GM21515 (cell line): ENCODE data around the gene TRMT2A.

Experiments used
- ATAC-seq: cut with Tn5 transposase; IDR thresholded peaks from one replicate; pipeline ENCODE4 v1.9.1; 2021; ENCODE audit not compliant: unreplicated experiment

The TRMT2A gene

DNA sequence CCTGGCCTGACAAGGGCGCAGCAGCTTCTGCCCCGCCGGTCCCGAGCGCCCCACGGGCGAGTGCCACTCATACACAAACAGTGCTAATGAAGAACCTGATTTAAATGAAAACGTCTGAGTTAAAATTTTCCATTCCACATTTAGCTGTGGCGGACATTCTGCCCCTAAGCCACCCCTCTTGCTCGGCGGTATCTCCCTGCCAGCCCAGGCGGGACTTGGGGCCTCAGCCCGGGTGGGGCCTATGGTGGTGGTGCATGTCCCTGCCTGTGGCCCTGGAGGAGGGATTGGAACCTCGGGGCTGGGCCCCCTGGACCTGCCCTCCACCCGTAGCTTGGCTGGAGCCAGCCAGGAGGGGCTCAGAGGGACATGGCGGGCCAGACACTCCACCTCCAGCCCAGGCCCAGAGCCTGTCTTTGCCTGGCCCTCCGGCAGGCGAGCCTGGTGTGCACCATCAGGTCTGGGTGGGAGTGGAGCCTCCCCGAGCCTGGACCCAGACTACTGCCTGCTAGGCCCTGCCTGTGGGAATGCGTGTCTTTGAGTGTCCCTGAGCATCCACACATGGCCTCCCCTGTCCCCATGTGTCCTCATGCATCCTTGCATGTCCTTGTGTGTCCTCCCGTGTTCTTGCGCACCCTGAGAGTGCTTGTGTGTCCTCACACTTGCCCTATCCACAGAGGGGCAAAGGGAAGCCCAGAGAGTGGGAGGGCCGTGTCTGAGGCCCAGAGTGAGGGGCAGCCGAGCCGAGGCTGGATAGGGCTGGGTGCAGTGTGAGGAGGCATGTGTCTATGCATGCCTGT lies 19.0 kb upstream of the TRMT2A start:
- ATAC-seq, result no peak

DNA sequence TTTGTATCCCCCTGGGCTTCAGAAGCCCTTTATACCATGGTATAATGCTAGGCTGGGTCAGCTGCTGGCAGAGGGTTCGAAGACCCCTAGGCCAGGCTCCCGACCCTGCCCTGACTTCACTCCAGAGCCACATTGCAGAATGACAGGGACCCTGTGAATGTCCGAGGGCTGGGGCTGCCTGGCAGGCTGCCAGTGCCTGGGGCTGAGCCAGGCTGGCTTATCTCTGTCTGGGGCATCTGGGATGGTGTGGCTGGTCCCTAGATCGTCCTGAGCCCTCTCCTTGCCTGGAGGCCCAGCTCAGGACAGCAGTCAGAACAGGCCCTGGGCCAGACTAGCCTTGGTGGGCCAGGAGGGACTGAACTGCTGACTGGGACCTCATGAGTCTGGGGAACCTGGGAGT lies 18.2 kb upstream of the TRMT2A start:
- no peak for ATAC-seq

DNA sequence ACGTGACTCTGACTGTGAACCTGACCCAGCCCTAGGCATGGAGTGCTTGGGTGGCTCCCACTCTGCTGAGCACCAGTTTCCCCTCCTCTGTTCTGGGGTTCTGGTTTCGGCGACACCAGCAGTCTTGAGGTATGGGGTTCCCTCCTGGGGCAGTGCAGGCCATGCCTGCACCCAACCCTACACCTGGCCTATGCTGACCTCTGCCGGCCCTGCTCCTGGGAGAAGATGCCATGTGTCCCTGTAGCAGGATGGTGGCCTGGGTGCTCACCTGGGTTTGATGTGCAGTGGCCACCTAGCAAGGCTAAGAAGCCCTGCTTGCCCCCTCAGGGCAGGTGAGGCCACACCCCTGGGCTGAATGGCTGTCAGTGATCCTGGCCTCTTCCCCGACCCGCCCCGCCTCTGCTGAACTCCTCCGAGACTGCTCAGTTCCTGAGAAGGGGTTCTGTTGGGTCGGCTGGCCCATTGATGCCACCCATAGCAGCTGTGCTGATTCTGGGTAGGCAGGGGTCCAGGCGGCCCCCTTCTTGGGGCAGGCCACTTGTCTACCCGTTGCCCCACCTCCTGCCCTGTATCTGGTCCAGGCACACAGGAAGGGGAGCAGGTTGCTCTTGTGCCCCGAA lies 17.0 kb upstream of the TRMT2A start:
- no peak for ATAC-seq

DNA sequence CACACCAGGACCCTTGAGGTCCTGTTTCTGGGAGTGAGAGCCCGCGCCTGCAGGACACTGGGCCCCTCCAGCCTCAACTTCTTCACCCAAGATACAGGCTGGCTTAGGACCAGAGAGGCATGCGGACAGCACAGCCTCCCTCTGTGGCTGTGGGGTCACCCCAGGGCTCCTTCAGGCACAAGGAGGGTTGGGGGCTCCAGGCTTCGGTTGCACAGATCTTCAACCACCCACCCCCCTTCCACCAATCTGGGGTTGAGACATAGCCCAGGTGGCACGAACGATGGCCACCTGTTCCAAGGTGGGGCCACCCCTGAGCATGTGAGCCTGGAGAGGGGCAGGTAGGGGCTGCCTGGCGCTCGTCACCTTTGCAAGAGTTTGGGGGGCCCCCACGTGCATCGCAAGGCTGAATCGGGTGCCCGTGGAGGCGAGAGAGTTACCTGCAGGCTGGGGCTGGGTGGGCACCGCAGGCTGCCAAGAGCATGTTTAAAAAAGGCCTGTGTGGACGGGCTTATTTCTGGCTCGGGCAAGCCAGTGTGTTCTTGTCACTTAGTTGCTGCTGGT lies 15.7 kb upstream of the TRMT2A start:
- ATAC-seq, result no peak

DNA sequence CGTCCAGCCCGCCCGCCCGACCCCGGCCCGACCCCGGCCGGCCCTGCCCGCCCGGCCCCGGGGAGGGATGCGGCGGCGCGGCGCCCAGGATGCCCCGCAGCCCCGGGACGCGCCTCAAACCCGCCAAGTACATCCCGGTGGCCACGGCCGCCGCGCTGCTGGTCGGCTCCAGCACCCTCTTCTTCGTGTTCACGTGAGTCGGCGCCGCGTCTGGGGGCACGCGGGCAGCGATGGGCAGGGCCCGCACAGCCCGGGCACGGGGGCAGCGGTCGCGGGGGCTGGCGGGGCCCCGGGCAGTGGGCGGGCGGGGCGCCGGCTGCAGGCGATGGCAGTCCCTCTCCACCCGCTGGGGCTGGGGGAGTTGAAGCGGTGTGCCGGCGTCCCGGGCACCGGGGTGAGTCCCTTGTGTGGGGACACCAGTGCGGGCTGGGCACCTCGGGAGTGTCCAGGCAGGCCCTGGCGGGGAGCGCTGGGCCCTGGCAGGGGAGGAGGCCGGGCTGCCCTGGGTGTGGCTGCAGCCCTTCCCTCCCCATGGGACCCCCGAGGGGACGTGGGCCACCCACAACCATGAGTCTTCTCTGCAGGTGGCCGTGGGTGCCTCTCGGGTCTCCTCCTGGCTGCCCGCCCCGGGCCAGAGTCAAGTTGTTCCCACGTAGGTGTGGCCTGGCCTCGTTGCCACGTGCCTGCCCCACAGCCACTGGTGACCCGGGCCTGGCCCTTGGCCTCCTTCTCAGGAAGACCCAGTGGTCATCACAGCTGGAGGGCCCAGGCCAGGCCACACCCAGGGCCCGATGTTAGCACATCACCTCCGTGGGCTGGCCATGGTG lies 15.0 kb upstream of the TRMT2A start:
- no peak for ATAC-seq

DNA sequence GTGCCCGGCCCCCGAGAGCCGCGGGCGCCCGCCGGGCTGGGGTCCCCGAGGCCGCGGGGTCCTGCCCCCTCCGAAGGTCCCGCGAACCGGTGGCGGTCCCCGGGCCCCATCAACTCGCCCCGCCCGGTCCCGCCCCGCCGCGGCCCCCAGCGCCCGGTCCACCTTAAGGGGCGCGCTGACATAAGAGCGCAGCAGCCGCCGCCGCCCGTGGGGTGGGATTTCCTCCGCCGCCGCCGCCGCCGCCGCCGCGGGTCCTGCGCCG lies 14.5 kb upstream of the TRMT2A start, which contains the start of gene ZDHHC8:
Gene ZDHHC8 (plus strand): TSS at position 208 of the 262 bp plus-strand sequence. CDS start 144 bp downstream, outside the sequence.
- no peak for ATAC-seq

DNA sequence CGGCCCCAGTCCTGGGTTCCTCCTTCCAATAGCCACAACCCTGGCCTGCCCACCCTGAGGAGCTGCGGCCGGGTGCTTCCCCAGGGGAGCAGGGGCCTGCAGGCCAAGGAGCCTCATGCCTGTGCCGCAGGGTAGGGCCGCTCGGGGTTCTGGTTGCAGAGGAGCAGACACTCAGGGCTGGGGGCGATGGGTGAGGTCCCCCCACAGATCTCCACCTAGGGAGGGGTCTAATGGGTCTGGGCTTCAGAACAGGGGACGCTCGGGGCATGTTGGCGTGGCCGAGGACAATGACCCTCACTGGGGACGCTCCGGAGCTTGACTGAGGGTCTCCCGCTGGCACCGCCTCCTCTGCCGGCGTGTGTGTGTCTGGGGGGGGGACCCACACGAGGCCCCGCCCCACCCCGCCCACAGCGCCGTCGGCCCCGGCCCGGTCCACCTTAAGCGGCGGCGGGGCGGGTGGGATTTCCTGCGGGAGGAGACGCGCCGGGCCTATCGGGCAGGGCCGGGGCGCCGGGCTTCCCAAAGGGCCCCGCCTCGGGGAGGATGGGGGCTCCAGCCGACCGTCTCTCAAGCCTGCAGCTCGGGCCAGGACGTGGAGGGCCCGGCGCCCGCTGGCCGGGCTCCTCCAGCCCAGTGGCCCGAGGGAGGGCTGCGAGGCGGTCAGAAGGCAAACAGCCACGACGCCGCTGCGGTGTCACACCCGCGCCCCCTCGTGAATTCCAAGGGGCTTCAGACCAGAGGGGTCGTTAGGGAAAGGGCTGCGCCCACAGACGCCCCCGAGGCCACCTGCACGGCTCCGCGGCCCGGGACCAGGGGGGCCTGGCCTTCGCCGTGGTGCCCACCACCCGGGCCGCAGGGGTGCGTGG lies 13.9 kb upstream of the TRMT2A start:
- no peak for ATAC-seq

DNA sequence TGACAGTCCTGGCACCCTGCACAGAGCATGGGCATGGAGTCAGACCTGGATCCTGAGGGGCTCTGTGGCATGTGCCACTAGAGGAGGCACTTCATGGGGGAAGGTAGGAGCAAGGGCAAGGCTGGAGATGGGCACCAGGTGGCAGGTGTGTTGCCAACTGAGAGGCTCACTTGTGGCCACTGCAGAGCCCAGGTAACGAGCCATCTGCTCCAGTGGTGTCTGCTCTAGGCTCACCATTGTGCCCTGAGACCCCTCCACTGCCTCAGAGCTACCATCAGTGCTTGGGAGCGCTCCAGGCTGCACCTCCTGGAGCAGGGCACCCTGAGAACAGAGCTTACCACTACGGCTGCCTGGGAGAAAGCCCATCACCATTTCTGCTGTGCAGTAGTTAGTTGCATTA lies 13.3 kb upstream of the TRMT2A start:
- no peak for ATAC-seq

DNA sequence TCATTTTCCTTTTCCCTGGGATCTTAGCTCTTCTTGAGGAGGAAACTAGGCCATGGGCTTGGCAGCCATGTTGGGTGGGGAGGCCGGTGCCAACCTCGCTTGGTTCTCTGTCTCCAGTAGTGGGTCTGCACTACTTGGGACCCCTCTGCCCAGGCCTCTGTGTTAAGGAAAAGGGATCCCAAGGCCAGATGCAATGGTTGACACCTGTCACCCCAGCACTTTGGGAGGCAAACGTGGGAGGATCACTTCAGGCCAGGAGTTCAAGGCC lies 12.7 kb upstream of the TRMT2A start:
- ATAC-seq, result no peak

DNA sequence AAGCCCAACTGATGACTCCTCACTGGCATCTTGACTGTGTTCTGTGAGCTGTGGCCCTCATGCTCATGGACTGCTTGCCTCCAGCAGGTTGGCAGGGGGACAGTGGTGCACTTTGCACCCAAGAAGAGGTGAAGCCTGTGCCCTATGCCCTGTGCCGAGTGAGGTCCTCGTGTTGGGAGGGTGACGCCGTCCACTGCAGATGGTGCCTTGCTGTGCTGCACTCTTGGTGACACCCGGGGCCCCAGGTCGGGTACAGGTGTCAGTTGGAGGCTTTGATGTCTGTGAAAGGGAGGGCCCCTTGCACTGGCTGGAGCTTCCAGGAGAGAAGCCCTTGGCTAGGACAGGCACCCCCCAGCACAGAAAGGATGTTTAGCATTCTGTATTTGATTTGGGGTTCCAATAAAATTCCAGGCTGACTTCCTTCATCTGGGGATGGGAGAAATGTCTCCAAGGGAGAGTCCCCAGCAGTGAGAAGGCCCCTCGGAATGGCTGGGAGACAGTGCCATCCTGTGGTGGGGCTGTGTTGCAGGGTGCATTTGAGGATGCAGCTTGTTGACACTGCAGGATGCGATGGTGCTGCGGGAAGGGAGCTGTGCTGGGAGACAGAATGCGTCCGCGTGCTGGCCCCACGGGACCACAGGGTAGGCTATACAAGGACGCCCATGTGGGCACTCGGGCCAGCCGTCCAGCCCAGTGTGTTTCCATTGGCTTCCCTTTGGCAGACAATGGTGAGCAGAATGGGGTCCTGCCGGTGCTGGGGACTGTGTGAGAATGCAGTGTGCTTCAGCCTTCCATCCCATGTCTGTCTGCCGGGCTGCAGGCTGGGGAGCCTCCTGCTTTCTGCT lies 12.1 kb upstream of the TRMT2A start:
- ATAC-seq, result no peak

DNA sequence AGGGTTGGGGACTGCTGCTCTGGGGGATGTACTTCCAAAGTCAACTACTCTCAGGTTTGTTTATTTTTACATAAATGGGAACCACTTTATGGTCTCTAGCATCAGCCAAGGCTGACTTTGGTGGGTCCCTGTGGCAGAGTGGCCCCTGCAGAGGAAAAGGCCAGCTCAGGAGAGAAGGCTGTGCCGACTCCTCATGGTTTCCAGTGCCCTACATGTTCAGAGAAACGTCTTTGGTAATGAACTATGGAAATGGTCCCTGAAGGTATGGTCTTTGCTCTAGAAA lies 11.5 kb upstream of the TRMT2A start:
- ATAC-seq, result no peak

DNA sequence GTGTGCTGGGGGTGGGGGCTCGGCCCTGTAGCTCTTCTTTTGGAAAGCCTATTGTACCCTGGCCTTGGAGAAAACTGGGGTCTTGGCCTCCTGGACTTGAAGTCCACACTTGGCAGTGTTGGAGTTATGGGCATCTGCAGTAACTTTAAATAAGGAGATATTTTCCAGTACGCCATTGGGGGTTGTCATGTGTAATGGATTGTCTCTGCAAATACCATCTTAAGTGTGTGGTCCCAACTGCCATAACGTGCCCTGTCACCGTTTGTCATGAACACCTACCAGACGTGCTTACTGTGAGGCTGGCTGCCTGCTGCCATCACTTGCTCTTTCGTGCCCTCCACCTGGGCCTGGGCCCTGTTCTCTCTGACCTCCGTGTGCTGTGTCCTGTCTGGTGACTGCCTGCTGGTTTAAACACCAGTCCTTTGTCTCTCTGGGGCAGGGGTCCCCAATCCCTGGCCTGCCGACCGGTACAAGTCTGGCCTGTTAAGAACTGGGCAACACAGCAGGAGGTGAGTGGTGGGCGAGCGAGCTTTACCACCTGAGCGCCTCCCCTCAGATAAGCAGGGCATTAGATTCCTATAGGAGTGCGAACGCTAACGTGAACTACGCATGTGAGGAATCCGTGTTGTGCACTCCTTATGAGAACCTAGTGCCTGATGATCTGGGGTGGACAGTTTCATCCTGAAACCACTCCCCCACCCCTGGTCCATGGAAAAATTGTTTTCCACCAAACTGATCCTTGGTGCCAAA lies 11.0 kb upstream of the TRMT2A start:
- ATAC-seq, result no peak

DNA sequence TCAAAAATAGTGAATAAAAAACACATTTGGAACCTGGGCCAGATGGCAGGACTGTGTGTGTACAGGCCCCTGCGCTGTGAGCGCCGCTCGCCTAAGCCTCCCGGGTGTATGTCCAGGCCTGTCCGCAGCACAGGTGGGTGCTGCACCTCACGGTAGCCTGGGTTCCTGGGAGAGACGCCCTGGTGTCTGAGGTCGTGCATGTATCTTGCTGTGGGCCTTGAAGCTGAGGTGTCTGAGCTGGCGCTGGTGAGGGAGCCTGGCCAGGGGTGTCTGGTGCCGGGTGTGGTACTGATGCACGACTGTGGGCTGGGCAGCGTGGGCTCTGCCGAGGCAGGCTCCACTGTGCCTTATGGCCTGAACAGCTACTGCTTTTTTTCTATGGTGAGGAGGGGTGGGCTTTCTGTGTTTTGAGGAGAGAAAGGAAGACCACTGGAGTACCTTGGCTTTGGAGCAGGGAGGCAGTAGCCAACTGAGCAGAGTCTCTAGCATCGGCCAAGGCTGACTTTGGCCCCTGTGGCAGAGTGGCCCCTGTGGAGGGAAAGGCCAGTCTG lies 10.4 kb upstream of the TRMT2A start:
- ATAC-seq, result no peak

DNA sequence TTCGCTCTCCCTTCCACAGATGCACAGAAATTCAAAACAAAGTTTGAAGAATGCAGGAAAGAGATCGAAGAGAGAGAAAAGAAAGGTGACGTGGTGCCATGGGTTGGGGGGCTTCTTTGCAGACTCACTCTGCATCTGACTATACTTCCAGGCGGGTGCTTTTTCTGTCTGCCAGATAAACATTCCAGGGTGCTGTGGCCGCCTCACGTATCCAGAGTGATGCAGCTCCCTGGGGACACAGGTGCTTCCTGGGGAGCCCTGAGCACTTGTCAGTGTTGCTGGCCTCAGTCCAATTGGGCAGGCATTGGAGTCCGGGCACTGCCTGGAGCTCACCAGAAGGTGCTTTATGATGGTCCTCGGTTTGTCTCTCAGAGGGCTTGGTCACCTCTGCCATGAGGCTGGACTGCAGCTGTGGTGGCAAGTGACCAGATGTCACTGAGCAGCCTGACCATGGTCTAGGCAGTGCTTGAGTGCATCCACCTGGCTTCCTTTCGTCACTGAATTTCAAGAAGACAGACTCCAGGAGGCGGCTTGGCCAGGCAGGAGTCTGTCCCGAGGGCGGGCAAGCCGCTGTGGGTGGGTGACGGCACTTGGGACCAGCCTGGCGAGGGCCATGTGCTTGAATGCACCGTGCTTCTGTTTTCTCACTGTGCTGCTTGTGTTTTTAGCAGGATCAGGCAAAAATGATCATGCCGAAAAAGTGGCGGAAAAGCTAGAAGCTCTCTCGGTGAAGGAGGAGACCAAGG lies 9.4 kb upstream of the TRMT2A start:
- no peak for ATAC-seq

DNA sequence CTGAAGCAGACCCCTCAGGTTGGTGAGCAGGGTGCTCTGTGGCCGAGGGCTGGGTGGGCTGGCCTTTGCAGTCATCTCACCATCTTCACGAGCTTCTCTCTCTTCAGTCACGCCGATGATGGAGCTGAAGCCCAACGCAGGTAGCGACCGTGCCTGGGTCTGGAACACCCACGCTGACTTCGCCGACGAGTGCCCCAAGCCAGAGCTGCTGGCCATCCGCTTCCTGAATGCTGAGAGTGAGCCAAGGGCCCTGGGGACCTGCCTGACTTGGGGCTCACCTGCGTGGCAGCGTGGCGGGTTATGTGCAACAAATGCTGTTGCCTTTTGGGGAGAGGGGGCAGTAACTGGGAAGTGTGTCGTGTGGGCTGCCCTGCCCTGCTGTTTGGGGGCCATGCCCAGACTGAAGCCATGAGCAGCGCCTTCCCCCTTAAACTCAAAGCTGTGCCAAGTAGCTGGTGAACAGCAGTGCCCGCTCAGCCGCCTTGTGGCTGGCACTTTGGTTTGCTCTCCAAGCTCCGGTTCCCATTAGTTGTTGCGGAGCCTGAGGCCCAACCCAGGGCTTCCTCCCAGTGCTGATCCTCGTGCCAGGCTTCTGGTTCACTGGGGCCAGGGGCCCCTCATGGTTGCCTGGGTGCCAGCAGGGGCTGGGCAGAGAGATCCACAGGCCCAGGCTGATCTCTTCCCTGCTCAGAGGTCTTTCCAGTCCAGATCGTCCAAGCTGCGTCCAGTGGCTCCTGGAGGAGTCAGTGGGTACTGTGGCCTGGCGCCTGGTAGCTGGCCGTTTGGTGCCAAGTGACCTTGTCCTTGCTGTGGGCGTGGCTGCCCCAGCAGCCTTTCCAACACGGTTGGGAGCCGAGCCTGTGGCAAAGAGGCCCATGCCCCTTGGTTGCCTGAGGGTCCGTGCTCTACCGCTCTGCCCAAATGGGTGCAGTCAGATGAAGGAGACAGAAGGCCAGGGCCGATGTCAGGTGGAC lies 8.5 kb upstream of the TRMT2A start:
- no peak for ATAC-seq

DNA sequence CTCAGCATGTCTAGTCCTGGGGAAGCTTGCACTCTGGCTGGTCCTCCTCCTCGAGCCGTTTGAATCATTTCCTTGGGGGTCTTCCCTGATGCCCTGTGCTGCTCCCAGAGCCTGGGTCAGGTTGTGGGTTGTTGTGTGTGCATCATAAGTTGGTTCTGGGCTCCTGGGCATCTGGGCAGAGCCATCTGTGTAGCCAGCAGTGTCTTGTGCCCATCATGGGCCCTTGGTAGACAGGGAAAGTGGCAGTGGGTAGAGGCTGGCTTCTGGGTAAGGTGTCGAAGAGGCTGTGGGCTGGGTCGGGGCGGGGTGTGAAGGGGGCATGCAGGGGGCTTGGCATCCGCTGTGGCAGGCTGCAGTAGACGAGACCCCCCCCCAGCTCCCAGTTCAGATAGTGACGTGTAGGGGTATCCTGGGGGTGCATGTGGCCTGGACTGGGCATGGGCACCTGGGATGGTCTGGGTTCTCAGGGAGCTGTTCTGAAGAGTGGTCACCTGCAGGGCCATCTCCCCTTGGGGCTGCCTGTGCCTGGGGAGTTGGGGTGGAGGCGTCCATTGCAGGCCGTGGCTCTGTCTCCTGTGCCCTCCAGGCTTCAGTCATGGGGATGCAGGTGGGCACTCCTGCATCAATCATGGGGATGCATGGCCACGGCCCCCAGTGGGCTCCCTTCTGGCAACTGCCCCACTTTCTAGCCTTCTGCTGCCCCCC lies 7.2 kb upstream of the TRMT2A start:
- no peak for ATAC-seq
